Nephron (organoid): ENCODE data around the gene GSN.

ENCODE experiments used
- H3K27ac Mint-ChIP-seq, 3 experiments: 2 replicates each; pipeline ENCODE4 v1.8.0; 2020; ENCODE audit warnings: mixed read lengths in 3 of 3, mild to moderate bottlenecking in 2 of 3, moderate library complexity in 1 of 3
- H3K27me3 Mint-ChIP-seq: 2 replicates; pipeline ENCODE4 v1.8.0; 2021; ENCODE audit warnings: low read depth, mild to moderate bottlenecking, moderate library complexity, mixed read lengths
- H3K36me3 Mint-ChIP-seq: 2 replicates; pipeline ENCODE4 v1.8.0; 2020; ENCODE audit warnings: low read depth, mixed read lengths
- H3K4me1 Mint-ChIP-seq: 2 replicates; pipeline ENCODE4 v1.8.0; 2020; ENCODE audit warnings: mixed read lengths
- H3K4me3 Mint-ChIP-seq, 3 experiments: 2 replicates each; pipeline ENCODE4 v1.8.0; 2020; ENCODE audit warnings: mild to moderate bottlenecking in 3 of 3, mixed read lengths in 3 of 3, moderate library complexity in 2 of 3
- H3K9me3 Mint-ChIP-seq: 2 replicates; pipeline ENCODE4 v1.8.0; 2020; ENCODE audit warnings: mixed read lengths
- TF ChIP-seq, protein P1 (sequence below), 3 experiments: fragments of 200-600 bp; sonication (generic); IDR thresholded peaks; one replicate each; pipeline ENCODE4 v1.5.0; 2021; ENCODE audit warnings: antibody characterized with exemption in 3 of 3; ENCODE audit not compliant: unreplicated experiment in 3 of 3

The GSN gene

GRCh38 chr9:121340676-121341392 is 72.9 kb downstream of the GSN start:
- Mint-ChIP-seq H3K27ac (no peak overlapping the region), H3K4me1 (peaks cover 16% of the 10 kb centered on the region), H3K27me3 (no peaks in the 10 kb centered on the region), H3K9me3 (no peaks in the 10 kb centered on the region), H3K36me3 (no peaks in the 10 kb centered on the region), H3K4me3 (no peak overlapping the region)
- TF ChIP-seq, protein P1, sequence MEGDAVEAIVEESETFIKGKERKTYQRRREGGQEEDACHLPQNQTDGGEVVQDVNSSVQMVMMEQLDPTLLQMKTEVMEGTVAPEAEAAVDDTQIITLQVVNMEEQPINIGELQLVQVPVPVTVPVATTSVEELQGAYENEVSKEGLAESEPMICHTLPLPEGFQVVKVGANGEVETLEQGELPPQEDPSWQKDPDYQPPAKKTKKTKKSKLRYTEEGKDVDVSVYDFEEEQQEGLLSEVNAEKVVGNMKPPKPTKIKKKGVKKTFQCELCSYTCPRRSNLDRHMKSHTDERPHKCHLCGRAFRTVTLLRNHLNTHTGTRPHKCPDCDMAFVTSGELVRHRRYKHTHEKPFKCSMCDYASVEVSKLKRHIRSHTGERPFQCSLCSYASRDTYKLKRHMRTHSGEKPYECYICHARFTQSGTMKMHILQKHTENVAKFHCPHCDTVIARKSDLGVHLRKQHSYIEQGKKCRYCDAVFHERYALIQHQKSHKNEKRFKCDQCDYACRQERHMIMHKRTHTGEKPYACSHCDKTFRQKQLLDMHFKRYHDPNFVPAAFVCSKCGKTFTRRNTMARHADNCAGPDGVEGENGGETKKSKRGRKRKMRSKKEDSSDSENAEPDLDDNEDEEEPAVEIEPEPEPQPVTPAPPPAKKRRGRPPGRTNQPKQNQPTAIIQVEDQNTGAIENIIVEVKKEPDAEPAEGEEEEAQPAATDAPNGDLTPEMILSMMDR (IDR thresholded peaks at IDR 0.05; ENCODE audit: unreplicated experiment in 3 of 3) = no peak

DNA sequence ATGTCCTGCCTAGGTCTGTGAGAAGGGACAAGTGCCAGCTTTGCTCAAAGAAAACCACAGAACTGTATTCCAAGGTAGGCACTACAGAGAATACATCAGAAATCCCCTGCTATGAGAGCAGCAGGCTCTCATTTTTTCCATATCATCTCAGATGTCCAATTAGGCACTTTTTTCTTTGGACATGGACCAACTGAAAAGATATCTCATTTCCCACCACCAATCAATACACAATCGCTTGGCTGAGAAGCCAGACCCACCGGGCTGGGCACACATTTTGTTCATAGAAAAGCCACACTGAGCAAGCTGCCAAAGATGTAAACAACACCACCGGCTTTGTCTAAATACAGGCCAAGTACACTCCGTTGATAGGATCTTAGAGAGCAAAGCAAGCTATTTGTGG is 76.2 kb downstream of the GSN start:
- TF ChIP-seq, protein P1 (IDR thresholded peaks at IDR 0.05; ENCODE audit: unreplicated experiment in 3 of 3) = no peak
- Mint-ChIP-seq H3K4me3 (no peak overlapping the region), H3K4me1 (peaks cover 36% of the 10 kb centered on the region), H3K9me3 (no peaks in the 10 kb centered on the region), H3K27me3 (peaks cover 8% of the 10 kb centered on the region), H3K36me3 (no peaks in the 10 kb centered on the region), H3K27ac (peak overlapping the region in 1 of 3 experiments; percentile 21)

DNA sequence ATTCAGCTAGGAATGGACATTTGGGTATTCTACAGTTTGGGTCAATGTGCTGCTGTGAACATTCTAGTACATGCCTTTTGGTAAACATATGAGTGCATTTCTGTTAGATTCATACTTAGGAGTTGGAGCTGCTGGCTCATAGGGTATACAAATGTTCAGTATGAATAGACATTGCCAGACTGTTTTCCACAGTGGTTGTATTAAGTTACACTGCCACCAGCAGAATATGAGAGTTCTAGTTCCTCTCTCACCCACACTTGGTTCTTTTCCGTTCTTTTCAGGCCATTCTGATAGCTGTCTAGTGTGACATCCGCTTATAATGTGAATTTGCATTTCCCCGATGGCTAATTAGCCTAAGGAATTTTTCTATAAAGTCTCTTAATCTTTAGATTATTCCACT is 77.1 kb downstream of the GSN start:
- Mint-ChIP-seq H3K4me1 (peaks cover 44% of the 10 kb centered on the region), H3K36me3 (no peaks in the 10 kb centered on the region), H3K9me3 (no peaks in the 10 kb centered on the region), H3K27ac (peak overlapping the region in 1 of 3 experiments; percentile 21), H3K27me3 (peaks cover 8% of the 10 kb centered on the region), H3K4me3 (no peak overlapping the region)
- TF ChIP-seq, protein P1 (IDR thresholded peaks at IDR 0.05; ENCODE audit: unreplicated experiment in 3 of 3) = no peak

DNA sequence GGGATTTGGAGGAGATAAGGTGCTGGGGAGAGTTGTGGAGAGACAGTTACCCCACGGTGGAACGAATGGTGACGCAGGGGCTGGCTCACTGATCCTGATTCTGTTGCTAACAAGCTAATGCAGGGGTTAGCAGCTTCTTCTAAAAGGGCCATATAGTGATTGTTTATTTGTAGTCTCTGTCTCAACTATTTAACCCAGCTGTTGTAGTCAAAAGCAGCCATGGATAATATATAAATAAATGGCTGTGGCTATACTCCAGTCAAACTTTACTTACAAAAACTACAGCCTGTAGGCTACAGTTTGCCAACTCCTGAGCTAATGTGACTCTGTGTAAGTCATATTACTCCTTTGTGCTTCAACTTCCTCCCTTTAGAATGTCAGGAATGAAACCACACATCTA is 80.3 kb downstream of the GSN start:
- Mint-ChIP-seq H3K27me3 (peaks cover 8% of the 10 kb centered on the region), H3K4me1 (peaks cover 63% of the 10 kb centered on the region), H3K27ac (no peak overlapping the region), H3K4me3 (no peak overlapping the region), H3K9me3 (no peaks in the 10 kb centered on the region), H3K36me3 (no peaks in the 10 kb centered on the region)
- TF ChIP-seq, protein P1 (IDR thresholded peaks at IDR 0.05; ENCODE audit: unreplicated experiment in 3 of 3) = no peak

DNA sequence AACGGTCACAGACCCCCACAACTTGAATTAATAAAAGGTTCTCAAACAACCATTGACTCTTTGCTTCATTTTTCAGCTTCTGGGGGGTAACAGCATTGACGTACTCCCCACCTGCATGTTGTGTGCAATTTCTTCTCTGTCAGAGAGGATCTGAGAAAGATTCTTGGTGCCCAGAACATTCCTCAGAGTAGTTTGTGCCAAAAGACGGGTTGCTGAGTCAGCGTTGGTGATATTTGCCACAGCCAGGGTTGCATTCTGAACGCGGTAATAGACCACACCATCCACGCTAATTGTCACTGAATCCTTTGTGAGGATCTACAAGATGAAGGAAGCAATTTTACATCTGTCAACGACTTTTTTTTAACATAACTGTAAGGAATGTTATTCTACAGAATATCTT is 81.0 kb downstream of the GSN start:
- TF ChIP-seq, protein P1 (IDR thresholded peaks at IDR 0.05; ENCODE audit: unreplicated experiment in 3 of 3) = no peak
- H3K27ac Mint-ChIP-seq = peak overlapping the region in 1 of 3 experiments; percentile 92
- peaks cover 66% of the 10 kb centered on the region for H3K4me1 Mint-ChIP-seq
- H3K9me3 Mint-ChIP-seq = no peaks in the 10 kb centered on the region
- no peak overlapping the region for H3K4me3 Mint-ChIP-seq
- peaks cover 8% of the 10 kb centered on the region for H3K27me3 Mint-ChIP-seq
- H3K36me3 Mint-ChIP-seq = peaks cover 6% of the 10 kb centered on the region

GRCh38 chr9:121350036-121350435 is 82.1 kb downstream of the GSN start:
- H3K27me3 Mint-ChIP-seq = peaks cover 8% of the 10 kb centered on the region

More at GRCh38 chr9:121350036-121350435, 82.1 kb downstream of the GSN start:
- H3K4me3 Mint-ChIP-seq = no peak overlapping the region
- H3K36me3 Mint-ChIP-seq = peaks cover 6% of the 10 kb centered on the region
- H3K4me1 Mint-ChIP-seq = peaks cover 61% of the 10 kb centered on the region
- H3K9me3 Mint-ChIP-seq = no peaks in the 10 kb centered on the region
- peak overlapping the region in 2 of 3 experiments; percentile 3 to 92 for H3K27ac Mint-ChIP-seq
- TF ChIP-seq, protein P1 (IDR thresholded peaks at IDR 0.05; ENCODE audit: unreplicated experiment in 3 of 3) = no peak
